C4-2B (cell line): Measurements from ENCODE around the gene BRI3.

ENCODE experiments used
- ZFX ChIP-seq: fragments of 450-650 bp; IDR thresholded peaks from 2 replicates; pipeline ENCODE4 v1.6.1; 2017
- TF ChIP-seq, protein P1 (sequence below): fragments of 450-650 bp; conservative IDR thresholded peaks from 2 replicates; pipeline ENCODE4 v1.5.1; 2017; ENCODE audit warnings: mild to moderate bottlenecking

DNA sequence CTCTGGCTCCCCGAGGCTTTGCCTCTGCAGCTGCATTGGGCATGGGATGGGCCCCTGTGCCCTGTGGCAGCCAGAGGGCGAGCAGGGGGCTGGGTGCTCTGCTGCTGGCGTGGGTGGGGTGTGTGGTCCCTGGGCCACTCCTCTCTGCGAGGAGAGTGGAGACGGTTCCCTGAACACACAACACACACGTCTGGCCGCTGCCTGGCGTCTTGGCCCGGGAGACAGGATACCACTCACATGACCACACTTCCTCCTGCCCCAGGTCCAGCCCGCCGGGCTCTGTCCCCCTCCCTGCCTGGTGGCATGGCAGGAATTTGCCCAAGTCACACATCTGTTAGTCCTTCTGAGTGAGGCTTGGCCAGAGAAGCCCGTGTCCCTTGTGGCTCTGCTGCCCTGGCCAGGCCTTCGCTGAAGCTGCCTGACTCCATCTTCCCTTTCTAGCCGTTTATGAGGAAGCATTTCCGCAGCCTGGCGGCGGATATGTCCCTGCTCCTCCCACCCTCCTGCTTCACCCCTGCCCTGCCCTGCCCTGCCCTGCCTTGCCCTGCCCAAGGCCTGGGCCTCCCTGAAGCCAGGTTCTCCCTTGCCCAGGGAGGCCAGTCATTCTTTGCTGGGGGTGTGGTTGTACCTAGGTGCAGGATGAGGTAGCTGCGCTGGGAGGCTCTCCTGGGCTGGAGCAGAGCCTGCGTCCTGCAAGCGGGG is 3.0 kb downstream of the BRI3 start:
- TF ChIP-seq, protein P1, sequence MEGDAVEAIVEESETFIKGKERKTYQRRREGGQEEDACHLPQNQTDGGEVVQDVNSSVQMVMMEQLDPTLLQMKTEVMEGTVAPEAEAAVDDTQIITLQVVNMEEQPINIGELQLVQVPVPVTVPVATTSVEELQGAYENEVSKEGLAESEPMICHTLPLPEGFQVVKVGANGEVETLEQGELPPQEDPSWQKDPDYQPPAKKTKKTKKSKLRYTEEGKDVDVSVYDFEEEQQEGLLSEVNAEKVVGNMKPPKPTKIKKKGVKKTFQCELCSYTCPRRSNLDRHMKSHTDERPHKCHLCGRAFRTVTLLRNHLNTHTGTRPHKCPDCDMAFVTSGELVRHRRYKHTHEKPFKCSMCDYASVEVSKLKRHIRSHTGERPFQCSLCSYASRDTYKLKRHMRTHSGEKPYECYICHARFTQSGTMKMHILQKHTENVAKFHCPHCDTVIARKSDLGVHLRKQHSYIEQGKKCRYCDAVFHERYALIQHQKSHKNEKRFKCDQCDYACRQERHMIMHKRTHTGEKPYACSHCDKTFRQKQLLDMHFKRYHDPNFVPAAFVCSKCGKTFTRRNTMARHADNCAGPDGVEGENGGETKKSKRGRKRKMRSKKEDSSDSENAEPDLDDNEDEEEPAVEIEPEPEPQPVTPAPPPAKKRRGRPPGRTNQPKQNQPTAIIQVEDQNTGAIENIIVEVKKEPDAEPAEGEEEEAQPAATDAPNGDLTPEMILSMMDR, result no peak
- TF ChIP-seq ZFX, result no peak
